ENCODE results near the gene METRN.

GRCh38 chr16:727291-727977 is 12.5 kb downstream of the METRN start:
- TF ChIP-seq CTCF (IDR thresholded peaks at IDR 0.05) (no peak), POLR2A (IDR thresholded peaks at IDR 0.05) (peak; percentile 6), POLR2AphosphoS5 (IDR thresholded peaks at IDR 0.05) (no peak)

All from transverse colon (tissue), 4 donors.